H9 (cell line): ENCODE data around the gene C1orf56. TPM values are rescaled to one million over a fixed set of nuclear protein-coding genes. Genes with fewer than 3 reads are reported as not detected.
A peak's percentile ranks its signal among the peaks of the same experiment; 100 is the strongest.

Source experiments
- DNase-seq: peaks from one replicate; pipeline ENCODE4 v3.0.0-alpha.2; 2017
- H2AFZ ChIP-seq: one replicate; pipeline ENCODE4 v1.6.1; 2013; ENCODE audit warnings: mild to moderate bottlenecking, low read length, control low read depth, moderate library complexity
- H2AK5ac ChIP-seq: 2 replicates; pipeline ENCODE4 v1.6.1; 2013; ENCODE audit warnings: low read length, control low read depth, mixed read lengths; ENCODE audit not compliant: insufficient read length
- H2BK120ac ChIP-seq: one replicate; pipeline ENCODE4 v1.6.1; 2013; ENCODE audit warnings: low read depth, mild to moderate bottlenecking, low read length, control low read depth, inconsistent platforms; ENCODE audit not compliant: poor library complexity, severe bottlenecking
- H2BK12ac ChIP-seq: 2 replicates; pipeline ENCODE4 v1.6.1; 2013; ENCODE audit warnings: low read length, control low read depth, mixed read lengths, low read depth; ENCODE audit not compliant: insufficient read length
- H2BK15ac ChIP-seq: 2 replicates; pipeline ENCODE4 v1.6.1; 2013; ENCODE audit warnings: low read depth, low read length, control low read depth
- H2BK20ac ChIP-seq: one replicate; pipeline ENCODE4 v1.6.1; 2013; ENCODE audit warnings: low read depth, mild to moderate bottlenecking, low read length, control low read depth, inconsistent platforms; ENCODE audit not compliant: poor library complexity, severe bottlenecking
- H2BK5ac ChIP-seq: 2 replicates; pipeline ENCODE4 v1.6.1; 2013; ENCODE audit warnings: low read length, control low read depth, mixed read lengths; ENCODE audit not compliant: insufficient read length
- H3K14ac ChIP-seq: 2 replicates; pipeline ENCODE4 v1.6.1; 2013; ENCODE audit warnings: low read length, control low read depth; ENCODE audit not compliant: insufficient read depth
- H3K18ac ChIP-seq: 2 replicates; pipeline ENCODE4 v1.6.1; 2013; ENCODE audit warnings: low read depth, mild to moderate bottlenecking, mixed read lengths, low read length, control low read depth; ENCODE audit not compliant: insufficient read length
- H3K23ac ChIP-seq: 2 replicates; pipeline ENCODE4 v1.6.1; 2013; ENCODE audit warnings: low read length, control low read depth, mixed read lengths, low read depth; ENCODE audit not compliant: insufficient read length
- H3K23me2 ChIP-seq: 2 replicates; pipeline ENCODE4 v1.6.1; 2013; ENCODE audit warnings: low read depth, mild to moderate bottlenecking, mixed read lengths, low read length, control low read depth; ENCODE audit not compliant: insufficient read length, poor library complexity, severe bottlenecking
- H3K27ac ChIP-seq: 2 replicates; pipeline ENCODE4 v1.5.1; 2013; ENCODE audit warnings: low read length, control low read depth, mixed read lengths, low read depth; ENCODE audit not compliant: insufficient read length
- H3K27me3 ChIP-seq: 2 replicates; pipeline ENCODE4 v1.6.1; 2013; ENCODE audit warnings: low read length, control low read depth, inconsistent platforms; ENCODE audit not compliant: insufficient read depth
- H3K4ac ChIP-seq: 2 replicates; pipeline ENCODE4 v1.6.1; 2013; ENCODE audit warnings: low read depth, mild to moderate bottlenecking, control low read depth, inconsistent platforms, low read length, moderate library complexity
- H3K4me1 ChIP-seq: 2 replicates; pipeline ENCODE4 v1.6.1; 2013; ENCODE audit warnings: low read length, control low read depth, inconsistent platforms; ENCODE audit not compliant: insufficient read depth
- H3K4me2 ChIP-seq: 2 replicates; pipeline ENCODE4 v1.6.1; 2013; ENCODE audit warnings: low read length, control low read depth, mixed read lengths; ENCODE audit not compliant: insufficient read length, insufficient read depth
- H3K56ac ChIP-seq: 2 replicates; pipeline ENCODE4 v1.6.1; 2013; ENCODE audit warnings: low read depth, mild to moderate bottlenecking, mixed read lengths, low read length, control low read depth; ENCODE audit not compliant: insufficient read length
- H3K79me1 ChIP-seq: 2 replicates; pipeline ENCODE4 v1.6.1; 2013; ENCODE audit warnings: low read depth, mild to moderate bottlenecking, moderate library complexity, low read length, control low read depth, inconsistent platforms; ENCODE audit not compliant: insufficient read depth, poor library complexity, severe bottlenecking
- H3K79me2 ChIP-seq: 2 replicates; pipeline ENCODE4 v1.6.1; 2013; ENCODE audit warnings: low read length, control low read depth, inconsistent platforms; ENCODE audit not compliant: insufficient read depth
- H3K9ac ChIP-seq: 2 replicates; pipeline ENCODE4 v1.6.1; 2013; ENCODE audit warnings: low read length, control low read depth, mixed read lengths; ENCODE audit not compliant: insufficient read length; ENCODE audit errors: extremely low read depth
- H3K9me3 ChIP-seq: one replicate; pipeline ENCODE4 v1.6.1; 2013; ENCODE audit warnings: low read depth, low read length, inconsistent platforms; ENCODE audit not compliant: control insufficient read depth
- H3T11ph ChIP-seq: one replicate; pipeline ENCODE4 v1.6.1; 2013; ENCODE audit warnings: mild to moderate bottlenecking, low read length, control low read depth, inconsistent platforms
- H4K20me1 ChIP-seq: one replicate; pipeline ENCODE4 v1.6.1; 2013; ENCODE audit not compliant: control insufficient read depth, insufficient read length, insufficient read depth
- H4K5ac ChIP-seq: 2 replicates; pipeline ENCODE4 v1.6.1; 2013; ENCODE audit warnings: low read depth, mild to moderate bottlenecking, mixed read lengths, low read length, control low read depth; ENCODE audit not compliant: insufficient read length
- H4K8ac ChIP-seq: replicated peaks from 2 replicates; pipeline ENCODE4 v1.6.1; 2013; ENCODE audit warnings: low read length, control low read depth, mixed read lengths, low read depth; ENCODE audit not compliant: insufficient read length
- H4K91ac ChIP-seq: 2 replicates; pipeline ENCODE4 v1.6.1; 2013; ENCODE audit warnings: low read depth, mild to moderate bottlenecking, moderate library complexity, mixed read lengths, low read length, control low read depth; ENCODE audit not compliant: insufficient read length
- H3K27ac Mint-ChIP-seq, 3 experiments: 2 replicates in 2 of 3; 3 replicates in 1 of 3; pipeline ENCODE4 v1.8.0; 2020 to 2021; ENCODE audit warnings: mixed read lengths in 3 of 3, mild to moderate bottlenecking in 1 of 3, moderate library complexity in 1 of 3
- H3K27me3 Mint-ChIP-seq: 2 replicates; pipeline ENCODE4 v1.8.0; 2021; ENCODE audit warnings: low read depth, mild to moderate bottlenecking, moderate library complexity, mixed read lengths
- H3K36me3 Mint-ChIP-seq, 3 experiments: 2 replicates in 2 of 3; 3 replicates in 1 of 3; pipeline ENCODE4 v1.8.0; 2020 to 2021; ENCODE audit warnings: low read depth in 3 of 3, mixed read lengths in 3 of 3; ENCODE audit not compliant: insufficient read depth in 1 of 3
- H3K4me1 Mint-ChIP-seq, 2 experiments: 2 replicates each; pipeline ENCODE4 v1.8.0; 2020; ENCODE audit warnings: mixed read lengths in 2 of 2
- H3K4me3 Mint-ChIP-seq, 2 experiments: 2 replicates in 1 of 2; 3 replicates in 1 of 2; pipeline ENCODE4 v1.8.0; 2020 to 2021; ENCODE audit warnings: mild to moderate bottlenecking in 2 of 2, mixed read lengths in 2 of 2, moderate library complexity in 1 of 2
- H3K9me3 Mint-ChIP-seq, 2 experiments: 2 replicates in 1 of 2; 3 replicates in 1 of 2; pipeline ENCODE4 v1.8.0; 2020; ENCODE audit warnings: mild to moderate bottlenecking in 2 of 2, mixed read lengths in 2 of 2, moderate library complexity in 1 of 2
- CTCF ChIP-seq: fragments of 200-600 bp; sonication (generic); conservative IDR thresholded peaks from 3 replicates; pipeline ENCODE4 v1.8.0; 2021; ENCODE audit warnings: antibody characterized with exemption, mild to moderate bottlenecking
- WGBS: extraction: QIAGEN DNeasy Blood & Tissue Kit; methylation state at CpG from one replicate; pipeline ENCODE4 v1.1.7; 2013; ENCODE audit warnings: missing lambda C conversion rate, low lambda C conversion rate, mixed read lengths; ENCODE audit not compliant: insufficient read length; ENCODE audit errors: extremely low coverage; 5-methylcytosine and 5-hydroxymethylcytosine counted together
- total RNA-seq: library from RNA; stranded (reverse); gene quantifications from 2 replicates; pipeline ENCODE4 v1.2.1, GENCODE V29; 2021

Gene C1orf56
- total RNA-seq, 1 experiment from 2014 or later: 4.8 TPM

- H3K79me2 ChIP-seq: peaks cover 30% of the 10 kb centered on the region; the same call in 1 of the 2 replicates
- H3K36me3 Mint-ChIP-seq: peaks cover 24 to 50% (median 45%) of the 10 kb centered on the region in 3 experiments
- H2BK12ac ChIP-seq: no peak overlapping the region
- H3K4ac ChIP-seq: no peak overlapping the region
- peak overlapping the region; percentile 75 for H3K9ac ChIP-seq
- peak overlapping the region; percentile 86 for H3K4me2 ChIP-seq
- no peaks in the 10 kb centered on the region for H4K20me1 ChIP-seq
- no peak overlapping the region for H2BK5ac ChIP-seq
- H3K27ac Mint-ChIP-seq: peak overlapping the region; percentile 14 to 96 (median 95); a peak in 5 of 7 replicates
- H3K23ac ChIP-seq: no peak overlapping the region
- no CpG with 5 or more reads among the region's 10 CpGs for WGBS
- no peak overlapping the region for H2AFZ ChIP-seq
- no peak overlapping the region for H3K56ac ChIP-seq
- H3K79me1 ChIP-seq: peaks cover 12% of the 10 kb centered on the region
- H3K27me3 ChIP-seq: no peaks in the 10 kb centered on the region
- no peak overlapping the region for H3K18ac ChIP-seq
- no peaks in the 10 kb centered on the region for H3K9me3 Mint-ChIP-seq
- H3K14ac ChIP-seq: no peak overlapping the region
- H4K91ac ChIP-seq: no peak overlapping the region
- H3K4me3 Mint-ChIP-seq: peak overlapping the region; percentile 94 to 98
- no peak overlapping the region for H2AK5ac ChIP-seq
- H3K4me1 Mint-ChIP-seq: peaks cover 40 to 46% of the 10 kb centered on the region in 2 experiments
- no peaks in the 10 kb centered on the region for H3K27me3 Mint-ChIP-seq
- no peak overlapping the region for H4K8ac ChIP-seq
- H3K9me3 ChIP-seq: no peaks in the 10 kb centered on the region
- no peak overlapping the region for H2BK120ac ChIP-seq
- H3K23me2 ChIP-seq: peaks cover 22% of the 10 kb centered on the region
- DNase-seq: peak; percentile 58
- no peak overlapping the region for H4K5ac ChIP-seq
- no peak overlapping the region for H2BK15ac ChIP-seq
- no peak overlapping the region for H2BK20ac ChIP-seq
- H3K4me1 ChIP-seq: peaks cover 7% of the 10 kb centered on the region; the same call in 1 of the 2 replicates
- no peak for TF ChIP-seq CTCF
- no peak overlapping the region for H3K27ac ChIP-seq
- H3T11ph ChIP-seq: no peak overlapping the region
Observed at GRCh38 chr1:151058692-151059091, 11.1 kb downstream of the C1orf56 start.
